ENCODE results near the gene BTBD8.

DNA sequence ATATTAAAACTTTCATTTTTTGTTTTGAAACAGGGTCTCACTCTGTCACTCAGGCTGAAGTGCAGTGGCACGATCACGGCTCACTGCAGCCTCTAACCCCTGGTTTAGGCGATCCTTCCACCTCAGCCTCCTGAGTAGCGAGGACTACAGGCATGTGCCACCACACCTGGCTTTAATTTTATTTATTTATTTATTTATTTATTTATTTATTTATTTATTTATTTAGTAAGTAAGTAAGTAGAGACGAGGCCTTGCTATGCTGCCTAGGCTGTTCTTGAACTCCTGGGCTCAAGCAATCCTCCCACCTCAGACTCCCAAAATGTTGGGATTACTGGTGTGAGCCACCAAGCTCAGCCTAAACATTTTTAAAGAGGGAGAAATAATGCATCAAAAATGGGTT lies 3.8 kb upstream of the BTBD8 start:
- TF ChIP-seq GATA2 (IDR thresholded peaks at IDR 0.05; ENCODE audit: low read depth, low read length) (no peak), GATA3 (IDR thresholded peaks at IDR 0.05; ENCODE audit: low read depth, low read length) (no peak)
